Measurements from ENCODE around the gene TM7SF3. TPM values are rescaled to one million over a fixed set of nuclear protein-coding genes. Genes with fewer than 3 reads are reported as not detected.
"Not testable (repeated sequence)": the region's sequence is repeated elsewhere in the genome, so short reads cannot be mapped to it uniquely, and the experiment has no call there.

TM7SF3 gene
- total RNA-seq, 2 experiments from 2014 or later: 36.7 to 37.6 TPM

- H3K9me3 Mint-ChIP-seq: no peaks in the 10 kb centered on the region
- H3K27me3 Mint-ChIP-seq: no peaks in the 10 kb centered on the region
- DNase-seq (no peak), ATAC-seq (no peak)
- POLR2A ChIA-PET: interaction anchor here (1.0 kb wide), 1 partner anchor 309 kb away, joined by 3 read pairs; no protein-coding TSS in a partner anchor
- H3K4me1 Mint-ChIP-seq (ENCODE audit: low read depth): peaks cover 32% of the 10 kb centered on the region
- no peak for TF ChIP-seq CTCF (IDR thresholded peaks at IDR 0.05)
- H3K4me3 Mint-ChIP-seq: peak overlapping the region; percentile 6
- CTCF ChIA-PET: interaction anchor here (1.1 to 3.4 kb wide), 3 partner anchors 9 to 283 kb away, joined by 3 to 16 read pairs (median 11); no protein-coding TSS in a partner anchor
- intact Hi-C loops (cut with micrococcal nuclease): no loop called here
- no peak overlapping the region for H3K27ac Mint-ChIP-seq
- H3K36me3 Mint-ChIP-seq (ENCODE audit: low read depth): peaks cover 19% of the 10 kb centered on the region
These were observed 10.1 kb upstream of the TM7SF3 start for GRCh38 chr12:27024291-27024690.

- DNase-seq (no peak), ATAC-seq (no peak)
- intact Hi-C loops (cut with micrococcal nuclease): no loop called here
- Mint-ChIP-seq H3K36me3 (ENCODE audit: low read depth) (peaks cover 3% of the 10 kb centered on the region), H3K9me3 (no peaks in the 10 kb centered on the region), H3K4me3 (no peak overlapping the region), H3K27ac (no peak overlapping the region), H3K27me3 (no peaks in the 10 kb centered on the region), H3K4me1 (ENCODE audit: low read depth) (peaks cover 32% of the 10 kb centered on the region)
- no peak for TF ChIP-seq CTCF (IDR thresholded peaks at IDR 0.05)
- CTCF ChIA-PET: interaction anchor here (0.9 to 3.4 kb wide), 7 partner anchors 8 to 288 kb away, joined by 3 to 16 read pairs (median 3); no protein-coding TSS in a partner anchor
- POLR2A ChIA-PET: interaction anchor here (1.6 to 1.9 kb wide), 2 partner anchors 11 to 84 kb away, joined by 3 to 4 read pairs; no protein-coding TSS in a partner anchor
These were observed 6.6 kb upstream of the TM7SF3 start for GRCh38 chr12:27020761-27021160.

- no peak for DNase-seq
- ChIA-PET POLR2A (no interaction called here), CTCF (interaction anchor here (7.0 kb wide), 1 partner anchor 286 kb away, joined by 81 read pairs; no protein-coding TSS in a partner anchor)
- H3K4me1 Mint-ChIP-seq (ENCODE audit: low read depth): peaks cover 23% of the 10 kb centered on the region
- intact Hi-C loops (cut with micrococcal nuclease): loop anchor here (10.0 kb wide), 2 partner anchors 127 to 227 kb away; partner anchors contain the start of gene STK38L
- ATAC-seq: no peak
- H3K27me3 Mint-ChIP-seq: no peaks in the 10 kb centered on the region
- TF ChIP-seq CTCF (IDR thresholded peaks at IDR 0.05): no peak
- no peak overlapping the region for H3K27ac Mint-ChIP-seq
- H3K36me3 Mint-ChIP-seq (ENCODE audit: low read depth): peaks cover 3% of the 10 kb centered on the region
- H3K4me3 Mint-ChIP-seq: no peak overlapping the region
- H3K9me3 Mint-ChIP-seq: no peaks in the 10 kb centered on the region
These were observed 3.9 kb upstream of the TM7SF3 start for GRCh38 chr12:27018037-27018436.

- peaks cover 26% of the 10 kb centered on the region for H3K4me1 Mint-ChIP-seq (ENCODE audit: low read depth)
- not testable (repeated sequence) for H3K27me3 Mint-ChIP-seq; H3K4me3 Mint-ChIP-seq; H3K27ac Mint-ChIP-seq; H3K36me3 Mint-ChIP-seq (ENCODE audit: low read depth); ATAC-seq; DNase-seq; H3K9me3 Mint-ChIP-seq
- intact Hi-C loops (cut with micrococcal nuclease): loop anchor here (10.0 kb wide), 2 partner anchors 128 to 228 kb away; partner anchors contain the start of gene STK38L
- CTCF ChIA-PET: interaction anchor here (3.2 to 7.0 kb wide), 2 partner anchors 125 to 287 kb away, joined by 19 to 81 read pairs; no protein-coding TSS in a partner anchor
- POLR2A ChIA-PET: interaction anchor here (1.5 kb wide), 1 partner anchor 8 kb away, joined by 3 read pairs; no protein-coding TSS in a partner anchor
These were observed 3.1 kb upstream of the TM7SF3 start for GRCh38 chr12:27017163-27017823.

- peaks cover 35% of the 10 kb centered on the region for H3K4me1 Mint-ChIP-seq (ENCODE audit: low read depth)
- no peaks in the 10 kb centered on the region for H3K27me3 Mint-ChIP-seq
- peaks cover 6% of the 10 kb centered on the region for H3K36me3 Mint-ChIP-seq (ENCODE audit: low read depth)
- H3K9me3 Mint-ChIP-seq: no peaks in the 10 kb centered on the region
- ChIA-PET POLR2A (interaction anchor here (0.6 to 1.5 kb wide), 2 partner anchors 9 to 256 kb away, joined by 3 read pairs; no protein-coding TSS in a partner anchor), CTCF (interaction anchor here (0.7 to 7.0 kb wide), 20 partner anchors 9 to 689 kb away, joined by 3 to 81 read pairs (median 5); partner anchors contain the start of gene FGFR1OP2)
- peak; percentile 61 for TF ChIP-seq CTCF (IDR thresholded peaks at IDR 0.05)
- ATAC-seq (no peak), DNase-seq (no peak)
- no peak overlapping the region for H3K4me3 Mint-ChIP-seq
- intact Hi-C loops (cut with micrococcal nuclease): loop anchor here (1.0 to 10.0 kb wide), 5 partner anchors 79 to 291 kb away; partner anchors contain the start of genes INTS13 and STK38L
- H3K27ac Mint-ChIP-seq: peak overlapping the region; percentile 92
These were observed 1.5 kb upstream of the TM7SF3 start for GRCh38 chr12:27015730-27016076.

All from activated CD8-positive, alpha-beta T cell treated with anti-CD3 and anti-CD28 coated beads for 36 hours (primary cell).